Caco-2 (cell line): Measurements from ENCODE around the gene SLC36A3. TPM values are rescaled to one million over a fixed set of nuclear protein-coding genes. Genes with fewer than 3 reads are reported as not detected.

Experiments
- BruUV-seq: library from RNA; stranded (reverse); fragments of 400-500 nt; replicated peaks from 2 replicates; lab custom pipeline; 2021; lab: Mats Ljungman, UMichigan
- CTCF ChIA-PET: fragments of 300-600 bp; sonication (Branson Sonifier 250); formaldehyde crosslinking; loops from one replicate; lab custom pipeline; 2022; ENCODE audit warnings: antibody characterized with exemption; lab: Charles Lee
- POLR2A ChIA-PET: fragments of 300-600 bp; sonication (Branson Sonifier 250); formaldehyde crosslinking; loops from one replicate; lab custom pipeline; 2022; ENCODE audit warnings: antibody characterized with exemption; lab: Charles Lee
- DNase-seq, 2 experiments: peaks; one replicate each; pipeline versions ENCODE4 v3.0.0 to v3.0.0-alpha.2; 2020 to 2022
- H3K27me3 ChIP-seq: replicated peaks from 2 replicates; pipeline ENCODE4 v1.6.0; 2011; ENCODE audit warnings: low read length; ENCODE audit not compliant: control insufficient read depth, insufficient read depth
- H3K36me3 ChIP-seq: 2 replicates; pipeline ENCODE4 v1.5.1; 2011; ENCODE audit warnings: low read length; ENCODE audit not compliant: control insufficient read depth, insufficient read depth
- H3K4me1 ChIP-seq: fragments of 250-450 bp; sonication (Bioruptor Pico); 2 replicates; pipeline ENCODE4 v1.5.1; 2020; ENCODE audit warnings: mild to moderate bottlenecking
- H3K4me3 ChIP-seq: 2 replicates; pipeline ENCODE4 v1.5.1; 2011; ENCODE audit warnings: low read depth, mild to moderate bottlenecking, control low read depth, low read length
- H3K9me3 ChIP-seq: fragments of 250-450 bp; sonication (Bioruptor Pico); 2 replicates; pipeline ENCODE4 v1.5.1; 2020; ENCODE audit warnings: mild to moderate bottlenecking, moderate library complexity
- H3K27ac Mint-ChIP-seq: one replicate; pipeline ENCODE4 v1.8.0; 2022; ENCODE audit warnings: mixed read lengths; ENCODE audit not compliant: unreplicated experiment
- H3K27me3 Mint-ChIP-seq: one replicate; pipeline ENCODE4 v1.8.0; 2022; ENCODE audit warnings: mixed read lengths; ENCODE audit not compliant: insufficient read depth, unreplicated experiment
- H3K36me3 Mint-ChIP-seq: one replicate; pipeline ENCODE4 v1.8.0; 2022; ENCODE audit warnings: mild to moderate bottlenecking, mixed read lengths; ENCODE audit not compliant: insufficient read depth, unreplicated experiment
- H3K4me1 Mint-ChIP-seq: one replicate; pipeline ENCODE4 v1.8.0; 2022; ENCODE audit warnings: low read depth, mixed read lengths; ENCODE audit not compliant: unreplicated experiment
- H3K4me3 Mint-ChIP-seq: one replicate; pipeline ENCODE4 v1.8.0; 2022; ENCODE audit warnings: mild to moderate bottlenecking, moderate library complexity, mixed read lengths; ENCODE audit not compliant: unreplicated experiment
- H3K9me3 Mint-ChIP-seq: one replicate; pipeline ENCODE4 v1.8.0; 2022; ENCODE audit warnings: mixed read lengths; ENCODE audit not compliant: unreplicated experiment
- intact Hi-C: fragments of 100-400 bp; cut with micrococcal nuclease; formaldehyde crosslinking; loops from one replicate; pipeline ENCODE4 v1.10.0; 2022; ENCODE audit not compliant: unreplicated experiment
- total RNA-seq: library from RNA; stranded (reverse); gene quantifications from 2 replicates; pipeline ENCODE4 v1.2.3, GENCODE V29; 2022
- TF ChIP-seq, protein P1 (sequence below), 2 experiments: fragments of 200-600 bp in 1 of 2; IDR thresholded peaks; 1 replicate in 1 of 2; 2 replicates in 1 of 2; pipeline versions ENCODE4 v1.5.1 to v1.8.0; 2011 to 2022; ENCODE audit warnings: antibody characterized with exemption in 1 of 2, control low read depth in 1 of 2, inconsistent platforms in 1 of 2, low read depth in 1 of 2, low read length in 1 of 2, mild to moderate bottlenecking in 1 of 2, moderate library complexity in 1 of 2; ENCODE audit not compliant: insufficient read depth in 1 of 2, severe bottlenecking in 1 of 2, unreplicated experiment in 1 of 2

The SLC36A3 gene
- total RNA-seq, 1 experiment from 2014 or later: not detected

DNA sequence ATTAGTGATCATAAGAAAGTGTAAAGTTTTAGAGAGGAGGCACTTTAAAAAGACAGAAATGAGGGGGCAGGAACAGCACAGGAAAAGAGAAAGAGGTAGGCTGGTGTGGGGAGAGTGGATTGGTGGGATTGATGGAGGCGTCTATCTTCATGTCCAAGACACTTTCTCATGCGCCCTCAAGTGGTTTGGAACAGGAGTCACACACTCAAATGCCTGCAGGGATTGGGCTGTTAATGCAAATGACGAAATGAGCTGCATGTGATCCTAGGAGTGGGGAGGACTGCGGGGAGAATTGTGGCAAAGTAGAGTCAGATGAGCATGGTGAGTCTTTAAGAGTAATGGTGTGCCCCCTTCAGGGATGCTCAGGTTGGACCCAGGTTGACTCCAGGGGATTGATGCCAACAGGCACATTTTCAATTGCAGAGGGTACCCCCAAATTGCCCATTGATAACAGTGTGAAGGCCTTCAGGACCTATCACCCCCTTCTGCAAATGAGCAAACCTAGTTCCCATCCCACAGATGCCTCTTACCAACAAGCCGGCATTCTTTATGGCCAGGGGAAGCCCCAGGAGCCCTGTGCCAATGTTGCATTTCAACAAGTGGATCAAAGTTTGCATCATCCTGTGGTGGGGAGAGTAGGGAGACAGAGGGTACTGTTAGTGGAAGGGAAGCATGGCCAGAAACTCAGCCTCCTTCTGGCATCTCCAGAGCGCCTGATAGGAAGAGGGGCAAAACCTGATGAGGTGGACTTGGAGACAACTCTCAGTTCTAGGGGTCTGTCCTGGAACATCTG lies 5.3 kb downstream of the SLC36A3 start:
- DNase-seq: peak; percentile 68 to 75
- peaks cover 9% of the 10 kb centered on the region for H3K27me3 Mint-ChIP-seq
- no peaks in the 10 kb centered on the region for H3K9me3 Mint-ChIP-seq
- Histone ChIP-seq H3K27me3 (peaks cover 2% of the 10 kb centered on the region; the same call in 1 of the 2 replicates), H3K4me1 (peaks cover 3% of the 10 kb centered on the region; the same call in 1 of the 2 replicates), H3K36me3 (no peaks in the 10 kb centered on the region), H3K9me3 (no peaks in the 10 kb centered on the region), H3K4me3 (no peak overlapping the region)
- ChIA-PET CTCF (interaction anchor here (0.6 to 1.9 kb wide), 11 partner anchors 10 to 401 kb away, joined by 3 to 17 read pairs (median 3); partner anchors contain the start of genes CCDC69, GM2A and SLC36A1), POLR2A (interaction anchor here (1.0 kb wide), 1 partner anchor 46 kb away, joined by 5 read pairs; the partner anchor contains the start of gene GM2A)
- no peak overlapping the region for H3K4me3 Mint-ChIP-seq
- intact Hi-C loops: loop anchor here (1.0 to 2.0 kb wide), 4 partner anchors 10 to 171 kb away; partner anchors contain the start of gene GM2A
- H3K4me1 Mint-ChIP-seq: no peaks in the 10 kb centered on the region
- H3K27ac Mint-ChIP-seq: no peak overlapping the region
- no TSS peak for BruUV-seq
- TF ChIP-seq, protein P1, sequence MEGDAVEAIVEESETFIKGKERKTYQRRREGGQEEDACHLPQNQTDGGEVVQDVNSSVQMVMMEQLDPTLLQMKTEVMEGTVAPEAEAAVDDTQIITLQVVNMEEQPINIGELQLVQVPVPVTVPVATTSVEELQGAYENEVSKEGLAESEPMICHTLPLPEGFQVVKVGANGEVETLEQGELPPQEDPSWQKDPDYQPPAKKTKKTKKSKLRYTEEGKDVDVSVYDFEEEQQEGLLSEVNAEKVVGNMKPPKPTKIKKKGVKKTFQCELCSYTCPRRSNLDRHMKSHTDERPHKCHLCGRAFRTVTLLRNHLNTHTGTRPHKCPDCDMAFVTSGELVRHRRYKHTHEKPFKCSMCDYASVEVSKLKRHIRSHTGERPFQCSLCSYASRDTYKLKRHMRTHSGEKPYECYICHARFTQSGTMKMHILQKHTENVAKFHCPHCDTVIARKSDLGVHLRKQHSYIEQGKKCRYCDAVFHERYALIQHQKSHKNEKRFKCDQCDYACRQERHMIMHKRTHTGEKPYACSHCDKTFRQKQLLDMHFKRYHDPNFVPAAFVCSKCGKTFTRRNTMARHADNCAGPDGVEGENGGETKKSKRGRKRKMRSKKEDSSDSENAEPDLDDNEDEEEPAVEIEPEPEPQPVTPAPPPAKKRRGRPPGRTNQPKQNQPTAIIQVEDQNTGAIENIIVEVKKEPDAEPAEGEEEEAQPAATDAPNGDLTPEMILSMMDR (IDR thresholded peaks at IDR 0.05; ENCODE audit: insufficient read depth in 1 of 2, low read depth in 1 of 2, low read length in 1 of 2, severe bottlenecking in 1 of 2, unreplicated experiment in 1 of 2): peak; percentile 64 to 74
- H3K36me3 Mint-ChIP-seq: no peaks in the 10 kb centered on the region

DNA sequence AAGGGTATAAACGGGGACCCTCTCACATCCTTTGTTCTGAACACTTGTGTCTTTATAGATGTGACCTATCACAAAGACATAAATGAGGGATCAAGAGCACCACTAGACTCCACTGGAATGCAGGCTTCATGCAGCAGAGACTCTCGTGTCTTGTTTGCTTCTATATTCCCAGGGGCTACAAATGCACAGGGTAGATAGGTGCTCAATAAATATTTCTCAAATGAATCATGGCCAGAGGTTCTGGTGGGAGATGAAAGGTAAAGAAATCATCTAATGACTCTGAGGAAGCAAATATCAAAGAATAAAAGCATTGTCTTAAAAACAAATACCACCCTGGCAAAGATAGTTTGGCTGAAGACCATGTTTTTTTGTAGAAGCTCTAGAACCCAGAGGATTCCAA lies 6.6 kb downstream of the SLC36A3 start:
- ChIA-PET CTCF (interaction anchor here (1.6 kb wide), 1 partner anchor 19 kb away, joined by 3 read pairs; no protein-coding TSS in a partner anchor), POLR2A (no interaction called here)
- Histone ChIP-seq H3K27me3 (peaks cover 2% of the 10 kb centered on the region; the same call in 1 of the 2 replicates), H3K4me1 (peaks cover 3% of the 10 kb centered on the region; the same call in 1 of the 2 replicates), H3K9me3 (no peaks in the 10 kb centered on the region), H3K4me3 (no peak overlapping the region), H3K36me3 (no peaks in the 10 kb centered on the region)
- H3K27me3 Mint-ChIP-seq: peaks cover 6% of the 10 kb centered on the region
- no peak overlapping the region for H3K27ac Mint-ChIP-seq
- no peak overlapping the region for H3K4me3 Mint-ChIP-seq
- H3K4me1 Mint-ChIP-seq: no peaks in the 10 kb centered on the region
- no TSS peak for BruUV-seq
- DNase-seq: no peak
- intact Hi-C loops: no loop called here
- no peaks in the 10 kb centered on the region for H3K36me3 Mint-ChIP-seq
- H3K9me3 Mint-ChIP-seq: no peaks in the 10 kb centered on the region
- TF ChIP-seq, protein P1 (IDR thresholded peaks at IDR 0.05; ENCODE audit: insufficient read depth in 1 of 2, low read depth in 1 of 2, low read length in 1 of 2, severe bottlenecking in 1 of 2, unreplicated experiment in 1 of 2): no peak

- no peak for DNase-seq
- no peaks in the 10 kb centered on the region for H3K36me3 Mint-ChIP-seq
- no peaks in the 10 kb centered on the region for H3K9me3 Mint-ChIP-seq
- no peak overlapping the region for H3K27ac Mint-ChIP-seq
- peaks cover 3% of the 10 kb centered on the region; the same call in 1 of the 2 replicates for H3K4me1 ChIP-seq
- H3K4me1 Mint-ChIP-seq: no peaks in the 10 kb centered on the region
- H3K27me3 ChIP-seq: peaks cover 2% of the 10 kb centered on the region; the same call in 1 of the 2 replicates
- CTCF ChIA-PET: no interaction called here
- intact Hi-C loops: no loop called here
- no peaks in the 10 kb centered on the region for H3K9me3 ChIP-seq
- H3K4me3 ChIP-seq: no peak overlapping the region
- TF ChIP-seq, protein P1 (IDR thresholded peaks at IDR 0.05; ENCODE audit: insufficient read depth in 1 of 2, low read depth in 1 of 2, low read length in 1 of 2, severe bottlenecking in 1 of 2, unreplicated experiment in 1 of 2): no peak
- H3K4me3 Mint-ChIP-seq: no peak overlapping the region
- no TSS peak for BruUV-seq
- POLR2A ChIA-PET: no interaction called here
- peaks cover 5% of the 10 kb centered on the region for H3K27me3 Mint-ChIP-seq
- no peaks in the 10 kb centered on the region for H3K36me3 ChIP-seq
These were observed 7.1 kb downstream of the SLC36A3 start for GRCh38 chr5:151296478-151296830.
